ENCODE data around the gene FHOD3. TPM values are rescaled to one million over a fixed set of nuclear protein-coding genes. Genes with fewer than 3 reads are reported as not detected.

The FHOD3 gene
- total and polyA plus RNA-seq, 9 of the 15 experiments (the other 6 are each of a cell fraction or from before 2014, with no cell fraction given), result 0.11 TPM; not detected in 8

GRCh38 chr18:36518839-36519238, 221.3 kb downstream of the FHOD3 start:
- H3K4me3 ChIP-seq, result no peak overlapping the region
- DNase-seq (ENCODE audit: extremely low read depth in 1 of 4, low spot score in 3 of 4) (no peak), ATAC-seq (peak; percentile 13; the same call in 2 of the 3 replicates), FAIRE-seq (no peak)
- WGBS (ENCODE audit: insufficient coverage, low coverage, missing lambda C conversion rate), result 0% methylated on average over 3 of the region's 3 CpGs
- BruUV-seq (replicated peaks), result no TSS peak
- no peaks in the 10 kb centered on the region for H3K79me2 ChIP-seq (ENCODE audit: control insufficient read depth, insufficient read depth, low read length)
- ChIA-PET POLR2A (interaction anchor here (0.7 kb wide), 1 partner anchor 15 kb away, joined by 3 read pairs; no protein-coding TSS in a partner anchor), CTCF (ENCODE audit: low intra/inter-chr PET ratio) (no interaction called here)
- H3K27ac ChIP-seq (ENCODE audit: extremely low read depth, low read depth, low read length), result no peak overlapping the region
- no peak overlapping the region for H3K9ac ChIP-seq (ENCODE audit: insufficient read depth in 1 of 2, low read depth in 2 of 2, low read length in 2 of 2)
- H3K9me3 ChIP-seq (replicated peaks; ENCODE audit: control insufficient read depth, insufficient read depth, low read depth, low read length), result no peaks in the 10 kb centered on the region
- H4K20me1 ChIP-seq (replicated peaks; ENCODE audit: control insufficient read depth, insufficient read depth, low read length), result no peaks in the 10 kb centered on the region
- H3K4me2 ChIP-seq (ENCODE audit: insufficient read depth, low read length), result no peak overlapping the region
- peaks cover 2 to 4% of the 10 kb centered on the region in 2 experiments; a peak in 4 of 5 replicates for H3K27me3 ChIP-seq (ENCODE audit: control insufficient read depth in 2 of 2, insufficient read depth in 2 of 2, low read length in 2 of 2)
- intact Hi-C loops (cut with micrococcal nuclease), result no loop called here
- TF ChIP-seq HMBOX1 (IDR thresholded peaks at IDR 0.05), result no peak
- no peak for TF ChIP-seq ZNF695 (CRISPR knock-in tag; IDR thresholded peaks at IDR 0.05)
- no peak for TF ChIP-seq FIP1L1 (IDR thresholded peaks at IDR 0.05; ENCODE audit: low read depth, low read length, poor library complexity, severe bottlenecking)
- TF ChIP-seq ZBTB26 (CRISPR knock-in tag; IDR thresholded peaks at IDR 0.05), result no peak
- TF ChIP-seq MAFK (IDR thresholded peaks at IDR 0.05; ENCODE audit: low read length), result no peak
- H3K36me3 ChIP-seq (ENCODE audit: control insufficient read depth, insufficient read depth, low read length), result no peaks in the 10 kb centered on the region
- no peak overlapping the region for H2AFZ ChIP-seq (ENCODE audit: low read depth, low read length)
- no peaks in the 10 kb centered on the region for H3K9me1 ChIP-seq (ENCODE audit: control insufficient read depth, insufficient read depth, low read length)
- H3K4me1 ChIP-seq (replicated peaks in 1 of 2; ENCODE audit: control insufficient read depth in 2 of 2, insufficient read depth in 2 of 2, low read length in 2 of 2), result no peaks in the 10 kb centered on the region
- in situ Hi-C loops (cut with MboI), result no loop called here

Measured in K562 (cell line).